CD14-positive monocyte (primary cell): ENCODE measurements around the gene PCDH19. TPM values are rescaled to one million over a fixed set of nuclear protein-coding genes. Genes with fewer than 3 reads are reported as not detected.

Experiments used
- DNase-seq, 3 donors: peaks; one replicate each; pipeline ENCODE4 v3.0.0-alpha.2; 2011 to 2022
- H2AFZ ChIP-seq: 2 replicates; pipeline ENCODE4 v1.6.0; 2012; ENCODE audit warnings: mild to moderate bottlenecking, low read depth, low read length, inconsistent platforms; ENCODE audit not compliant: insufficient read depth, poor library complexity, severe bottlenecking
- H3K27ac ChIP-seq, 2 donors: 1 replicate in 1 of 2; 2 replicates in 1 of 2; pipeline ENCODE4 v1.5.1; 2012 to 2013; ENCODE audit warnings: low read length in 2 of 2, control low read depth in 1 of 2, inconsistent platforms in 1 of 2, low read depth in 1 of 2, mild to moderate bottlenecking in 1 of 2
- H3K27me3 ChIP-seq, 2 donors: one replicate each; pipeline versions ENCODE4 v1.6.0 to v1.6.1; 2011 to 2013; ENCODE audit warnings: low read length in 2 of 2; ENCODE audit not compliant: control insufficient read depth in 2 of 2, insufficient read depth in 2 of 2
- H3K36me3 ChIP-seq, 2 donors: replicated peaks in 1 of 2; 1 replicate in 1 of 2; 2 replicates in 1 of 2; pipeline versions ENCODE4 v1.5.1 to v1.6.1; 2012 to 2013; ENCODE audit warnings: low read length in 2 of 2, control low read depth in 1 of 2, inconsistent platforms in 1 of 2, mild to moderate bottlenecking in 1 of 2; ENCODE audit not compliant: insufficient read depth in 2 of 2, control insufficient read depth in 1 of 2
- H3K4me1 ChIP-seq, 2 donors: 1 replicate in 1 of 2; 2 replicates in 1 of 2; pipeline versions ENCODE4 v1.5.1 to v1.6.1; 2012 to 2013; ENCODE audit warnings: low read length in 2 of 2, control low read depth in 1 of 2, inconsistent platforms in 1 of 2, mild to moderate bottlenecking in 1 of 2, moderate library complexity in 1 of 2; ENCODE audit not compliant: insufficient read depth in 2 of 2, control insufficient read depth in 1 of 2
- H3K4me2 ChIP-seq: replicated peaks from 2 replicates; pipeline ENCODE3; 2012; ENCODE audit warnings: low read length, moderate library complexity, mild to moderate bottlenecking; ENCODE audit not compliant: poor library complexity, severe bottlenecking; ENCODE audit errors: extremely low read depth
- H3K4me3 ChIP-seq, 3 experiments: fragments of 200-600 bp in 1 of 3; sonication (generic) in 1 of 3; replicated peaks in 1 of 3; 1 replicate in 2 of 3; 2 replicates in 1 of 3; pipeline ENCODE4 v1.5.1; 2011 to 2013; ENCODE audit warnings: low read length in 3 of 3, mild to moderate bottlenecking in 3 of 3, control low read depth in 2 of 3, low read depth in 2 of 3, inconsistent platforms in 1 of 3, moderate library complexity in 1 of 3
- H3K79me2 ChIP-seq: 2 replicates; pipeline ENCODE4 v1.6.0; 2012; ENCODE audit warnings: mild to moderate bottlenecking, control low read depth, inconsistent platforms, low read length, moderate library complexity; ENCODE audit not compliant: insufficient read depth
- H3K9ac ChIP-seq: 2 replicates; pipeline ENCODE4 v1.6.0; 2017; ENCODE audit warnings: low read length, mild to moderate bottlenecking; ENCODE audit not compliant: insufficient read depth, poor library complexity, severe bottlenecking
- H3K9me3 ChIP-seq, 2 donors: replicated peaks in 1 of 2; 1 replicate in 1 of 2; 2 replicates in 1 of 2; pipeline versions ENCODE4 v1.5.1 to v1.6.1; 2012 to 2013; ENCODE audit warnings: low read length in 2 of 2, control low read depth in 1 of 2; ENCODE audit not compliant: control insufficient read depth in 1 of 2, insufficient read depth in 1 of 2
- H4K20me1 ChIP-seq: 2 replicates; pipeline ENCODE4 v1.6.0; 2012; ENCODE audit warnings: mild to moderate bottlenecking, low read length, control low read depth, moderate library complexity; ENCODE audit not compliant: insufficient read depth
- H3K27ac Mint-ChIP-seq, 7 donors: one replicate each; pipeline ENCODE4 v1.8.0; 2020; ENCODE audit warnings: mild to moderate bottlenecking in 7 of 7, mixed read lengths in 7 of 7, moderate library complexity in 6 of 7, inconsistent platforms in 2 of 7
- H3K27me3 Mint-ChIP-seq, 3 donors: one replicate each; pipeline ENCODE4 v1.8.0; 2021 to 2022; ENCODE audit warnings: low read depth in 3 of 3, mild to moderate bottlenecking in 3 of 3, mixed read lengths in 3 of 3, moderate library complexity in 3 of 3, inconsistent platforms in 1 of 3
- H3K36me3 Mint-ChIP-seq, 2 donors: one replicate each; pipeline ENCODE4 v1.8.0; 2020; ENCODE audit warnings: mixed read lengths in 2 of 2, inconsistent platforms in 1 of 2, mild to moderate bottlenecking in 1 of 2
- H3K4me1 Mint-ChIP-seq: one replicate; pipeline ENCODE4 v1.8.0; 2020; ENCODE audit warnings: mild to moderate bottlenecking, mixed read lengths
- H3K4me3 Mint-ChIP-seq, 2 donors: one replicate each; pipeline ENCODE4 v1.8.0; 2020; ENCODE audit warnings: mild to moderate bottlenecking in 2 of 2, mixed read lengths in 2 of 2, moderate library complexity in 1 of 2
- H3K9me3 Mint-ChIP-seq, 7 donors: one replicate each; pipeline ENCODE4 v1.8.0; 2020 to 2022; ENCODE audit warnings: mixed read lengths in 7 of 7, mild to moderate bottlenecking in 6 of 7, moderate library complexity in 6 of 7, inconsistent platforms in 2 of 7
- CTCF ChIP-seq: fragments of 200-600 bp; IDR thresholded peaks from one replicate; pipeline ENCODE4 v1.8.0; 2022; ENCODE audit warnings: antibody characterized with exemption, mild to moderate bottlenecking
- WGBS: methylation state at CpG from one replicate; pipeline ENCODE4 v1.1.5; 2013; ENCODE audit warnings: missing lambda C conversion rate; ENCODE audit not compliant: insufficient coverage; 5-methylcytosine and 5-hydroxymethylcytosine counted together
- intact Hi-C, 2 donors: fragments of 100-400 bp; cut with micrococcal nuclease; formaldehyde crosslinking; loops; one replicate each; pipeline versions ENCODE4 v1.15.0 to v1.15.1; 2023
- polyA plus RNA-seq, 3 donors: library from polyadenylated mRNA; depleted of rRNA in 1 of 3; unstranded in 2 of 3; stranded (reverse) in 1 of 3; fragments of 300-500 nt in 2 of 3; fragments of >200 nt in 1 of 3; fragmentation: Illumina TruSeq in 2 of 3; gene quantifications; 1 replicate in 2 of 3; 2 replicates in 1 of 3; pipeline ENCODE4 v1.2.3, GENCODE V29; 2012 to 2021

Gene PCDH19
- polyA plus RNA-seq, 3 donors, result not detected

GRCh38 chrX:100356351-100356896 lies 53.6 kb downstream of the PCDH19 start:
- Mint-ChIP-seq H3K27ac (no peak overlapping the region), H3K4me3 (no peak overlapping the region), H3K4me1 (no peaks in the 10 kb centered on the region), H3K36me3 (no peaks in the 10 kb centered on the region), H3K27me3 (peaks cover 0 to 6% (median 0%) of the 10 kb centered on the region in 3 donors), H3K9me3 (no peaks in the 10 kb centered on the region)
- Histone ChIP-seq H3K4me3 (no peak overlapping the region), H3K36me3 (no peaks in the 10 kb centered on the region), H3K9ac (no peak overlapping the region), H3K27ac (no peak overlapping the region), H4K20me1 (no peaks in the 10 kb centered on the region), H3K9me3 (no peaks in the 10 kb centered on the region), H3K4me1 (no peaks in the 10 kb centered on the region), H3K79me2 (no peaks in the 10 kb centered on the region), H2AFZ (no peak overlapping the region), H3K27me3 (no peaks in the 10 kb centered on the region), H3K4me2 (no peak overlapping the region)
- no peak for DNase-seq
- TF ChIP-seq CTCF, result no peak
- intact Hi-C loops, result no loop called here
- WGBS, result no CpG with 5 or more reads among the region's 3 CpGs

GRCh38 chrX:100355680-100356079 lies 54.4 kb downstream of the PCDH19 start:
- Mint-ChIP-seq H3K27ac (no peak overlapping the region), H3K9me3 (no peaks in the 10 kb centered on the region), H3K27me3 (peaks cover 0 to 6% (median 0%) of the 10 kb centered on the region in 3 donors), H3K36me3 (no peaks in the 10 kb centered on the region), H3K4me3 (no peak overlapping the region), H3K4me1 (no peaks in the 10 kb centered on the region)
- Histone ChIP-seq H3K4me3 (no peak overlapping the region), H3K9ac (no peak overlapping the region), H3K36me3 (no peaks in the 10 kb centered on the region), H3K4me1 (no peaks in the 10 kb centered on the region), H4K20me1 (no peaks in the 10 kb centered on the region), H3K27me3 (no peaks in the 10 kb centered on the region), H3K4me2 (no peak overlapping the region), H3K27ac (no peak overlapping the region), H3K79me2 (no peaks in the 10 kb centered on the region), H2AFZ (no peak overlapping the region), H3K9me3 (no peaks in the 10 kb centered on the region)
- WGBS, result no CpG with 5 or more reads among the region's 3 CpGs
- intact Hi-C loops, result no loop called here
- TF ChIP-seq CTCF, result no peak
- DNase-seq, result no peak
